Upper lobe of left lung (tissue), 6 donors: ENCODE results near the gene TMEM175. TPM values are rescaled to one million over a fixed set of nuclear protein-coding genes. Genes with fewer than 3 reads are reported as not detected.
A peak's percentile ranks its signal among the peaks of the same experiment; 100 is the strongest.

Source experiments
- ATAC-seq, 2 donors: fragments of 200-7000 bp; cut with Tn5 transposase; one replicate each; pipeline ENCODE4 v1.9.1; 2022; ENCODE audit warnings: mild to moderate bottlenecking in 2 of 2, moderate library complexity in 2 of 2; ENCODE audit not compliant: low FRiP score in 2 of 2
- DNase-seq, 2 donors: peaks; one replicate each; pipeline ENCODE4 v3.0.0-alpha.2; 2019 to 2020
- H3K27ac ChIP-seq, 4 donors: fragments of 200-600 bp; sonication (generic); one replicate each; pipeline ENCODE4 v1.5.1; 2016 to 2019
- H3K27me3 ChIP-seq, 4 donors: fragments of 200-600 bp; sonication (generic); one replicate each; pipeline ENCODE4 v1.5.1; 2017 to 2019
- H3K36me3 ChIP-seq, 4 donors: fragments of 200-600 bp; sonication (generic); one replicate each; pipeline ENCODE4 v1.5.1; 2016 to 2019
- H3K4me1 ChIP-seq, 4 donors: fragments of 200-600 bp; sonication (generic); one replicate each; pipeline ENCODE4 v1.5.1; 2018 to 2019
- H3K4me3 ChIP-seq, 4 donors: fragments of 200-600 bp; sonication (generic); one replicate each; pipeline ENCODE4 v1.5.1; 2017 to 2019; ENCODE audit warnings: mild to moderate bottlenecking in 2 of 4, moderate library complexity in 1 of 4
- H3K9me3 ChIP-seq, 4 donors: fragments of 200-600 bp; sonication (generic); one replicate each; pipeline ENCODE4 v1.5.1; 2018 to 2019
- EP300 ChIP-seq, 4 donors: sonication (generic); formaldehyde crosslinking; IDR thresholded peaks; one replicate each; pipeline ENCODE4 v1.5.1; 2017; ENCODE audit warnings: antibody characterized with exemption in 4 of 4, control low read depth in 2 of 4
- POLR2A ChIP-seq, 4 donors: fragments of 450-650 bp; IDR thresholded peaks; one replicate each; pipeline ENCODE4 v1.5.1; 2016 to 2017; ENCODE audit warnings: antibody characterized with exemption in 4 of 4, mild to moderate bottlenecking in 2 of 4
- POLR2AphosphoS5 ChIP-seq, 2 donors: sonication (generic); formaldehyde crosslinking; IDR thresholded peaks; one replicate each; pipeline ENCODE4 v1.5.1; 2017; ENCODE audit warnings: antibody characterized with exemption in 2 of 2
- WGBS, 2 donors: methylation state at CpG; one replicate each; pipeline ENCODE4 v1.1.5; 2017 to 2018; 5-methylcytosine and 5-hydroxymethylcytosine counted together
- total RNA-seq, 6 donors: library from RNA; depleted of rRNA in 4 of 6; stranded (reverse); fragments of >200 nt in 4 of 6; gene quantifications; one replicate each; pipeline versions ENCODE4 v1.1.0 to v1.2.1, GENCODE V29; 2016 to 2021
- TF ChIP-seq, protein P1 (sequence below), 6 experiments: fragments of 450-650 bp in 4 of 6; fragments of 200-600 bp in 2 of 6; sonication (generic) in 2 of 6; IDR thresholded peaks; one replicate each; pipeline ENCODE4 v1.5.1; 2016 to 2019; ENCODE audit warnings: antibody characterized with exemption in 6 of 6
- donor health status: DM: no; HTN: no; CAD: no; lungs with moderate emphysema.
- donor health status: DM: no; HTN: yes; CAD: no; lungs with severe emphysema.

The TMEM175 gene
- total RNA-seq, 6 donors from 2014 or later = 24.6 to 126 (median 41.8) TPM

DNA sequence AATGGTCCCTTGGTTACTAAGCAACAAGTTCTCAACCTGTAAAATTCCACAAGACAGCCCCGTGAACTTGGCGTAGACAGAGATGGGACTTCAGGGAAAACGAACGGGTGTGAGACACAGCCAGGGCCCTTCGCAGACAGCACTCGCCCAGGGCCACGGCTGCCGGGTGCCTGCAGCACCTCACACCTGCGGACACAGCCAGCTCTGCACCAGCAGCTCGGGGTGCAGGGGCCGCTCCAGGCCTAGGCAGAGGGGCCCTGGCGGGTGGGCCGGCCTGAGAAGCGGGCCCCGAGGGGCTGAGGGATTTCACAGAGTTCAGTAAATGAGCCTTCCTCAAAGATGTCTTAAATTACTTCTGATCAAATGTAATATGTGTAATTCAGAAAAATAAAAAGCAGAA lies 34.1 kb upstream of the TMEM175 start:
- Histone ChIP-seq H3K27me3 (no peaks in the 10 kb centered on the region), H3K4me3 (no peak overlapping the region), H3K9me3 (no peaks in the 10 kb centered on the region), H3K36me3 (peaks cover 12 to 84% (median 58%) of the 10 kb centered on the region in 4 donors), H3K4me1 (peaks cover 0 to 9% (median 3%) of the 10 kb centered on the region in 4 donors), H3K27ac (no peak overlapping the region)
- no peak for ATAC-seq
- TF ChIP-seq EP300 (IDR thresholded peaks at IDR 0.05) (no peak), POLR2AphosphoS5 (IDR thresholded peaks at IDR 0.05) (no peak), POLR2A (IDR thresholded peaks at IDR 0.05) (no peak)
- TF ChIP-seq, protein P1, sequence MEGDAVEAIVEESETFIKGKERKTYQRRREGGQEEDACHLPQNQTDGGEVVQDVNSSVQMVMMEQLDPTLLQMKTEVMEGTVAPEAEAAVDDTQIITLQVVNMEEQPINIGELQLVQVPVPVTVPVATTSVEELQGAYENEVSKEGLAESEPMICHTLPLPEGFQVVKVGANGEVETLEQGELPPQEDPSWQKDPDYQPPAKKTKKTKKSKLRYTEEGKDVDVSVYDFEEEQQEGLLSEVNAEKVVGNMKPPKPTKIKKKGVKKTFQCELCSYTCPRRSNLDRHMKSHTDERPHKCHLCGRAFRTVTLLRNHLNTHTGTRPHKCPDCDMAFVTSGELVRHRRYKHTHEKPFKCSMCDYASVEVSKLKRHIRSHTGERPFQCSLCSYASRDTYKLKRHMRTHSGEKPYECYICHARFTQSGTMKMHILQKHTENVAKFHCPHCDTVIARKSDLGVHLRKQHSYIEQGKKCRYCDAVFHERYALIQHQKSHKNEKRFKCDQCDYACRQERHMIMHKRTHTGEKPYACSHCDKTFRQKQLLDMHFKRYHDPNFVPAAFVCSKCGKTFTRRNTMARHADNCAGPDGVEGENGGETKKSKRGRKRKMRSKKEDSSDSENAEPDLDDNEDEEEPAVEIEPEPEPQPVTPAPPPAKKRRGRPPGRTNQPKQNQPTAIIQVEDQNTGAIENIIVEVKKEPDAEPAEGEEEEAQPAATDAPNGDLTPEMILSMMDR (IDR thresholded peaks at IDR 0.05) = no peak
- 95 to 97% methylated on average over 15 of the region's 15 CpGs for WGBS, 2 donors
- DNase-seq = no peak

- DNase-seq (no peak), ATAC-seq (no peak)
- Histone ChIP-seq H3K4me1 (peaks cover 0 to 9% (median 3%) of the 10 kb centered on the region in 4 donors), H3K27me3 (no peaks in the 10 kb centered on the region), H3K27ac (no peak overlapping the region), H3K36me3 (peaks cover 16 to 84% (median 58%) of the 10 kb centered on the region in 4 donors), H3K4me3 (no peak overlapping the region), H3K9me3 (no peaks in the 10 kb centered on the region)
- WGBS, 2 donors = 85 to 91% methylated on average over 27 of the region's 27 CpGs
- no peak for TF ChIP-seq POLR2A (IDR thresholded peaks at IDR 0.05)
- TF ChIP-seq POLR2AphosphoS5 (IDR thresholded peaks at IDR 0.05) = no peak
- TF ChIP-seq, protein P1 (IDR thresholded peaks at IDR 0.05) = no peak
- no peak for TF ChIP-seq EP300 (IDR thresholded peaks at IDR 0.05)
These were observed 33.2 kb upstream of the TMEM175 start for GRCh38 chr4:898869-899555.

- no peak overlapping the region for H3K4me3 ChIP-seq
- H3K4me1 ChIP-seq = peaks cover 0 to 9% (median 3%) of the 10 kb centered on the region in 4 donors
- DNase-seq (no peak), ATAC-seq (no peak)
- H3K27ac ChIP-seq = no peak overlapping the region
- H3K27me3 ChIP-seq = no peaks in the 10 kb centered on the region
- TF ChIP-seq POLR2AphosphoS5 (IDR thresholded peaks at IDR 0.05) = no peak
- TF ChIP-seq, protein P1 (IDR thresholded peaks at IDR 0.05) = no peak
- no peak for TF ChIP-seq POLR2A (IDR thresholded peaks at IDR 0.05)
- no peak for TF ChIP-seq EP300 (IDR thresholded peaks at IDR 0.05)
- no peaks in the 10 kb centered on the region for H3K9me3 ChIP-seq
- H3K36me3 ChIP-seq = peaks cover 16 to 83% (median 58%) of the 10 kb centered on the region in 4 donors
- WGBS, 2 donors = 68 to 69% methylated on average over 7 to 11 of the region's 12 CpGs
These were observed 32.7 kb upstream of the TMEM175 start for GRCh38 chr4:899556-899906.

DNA sequence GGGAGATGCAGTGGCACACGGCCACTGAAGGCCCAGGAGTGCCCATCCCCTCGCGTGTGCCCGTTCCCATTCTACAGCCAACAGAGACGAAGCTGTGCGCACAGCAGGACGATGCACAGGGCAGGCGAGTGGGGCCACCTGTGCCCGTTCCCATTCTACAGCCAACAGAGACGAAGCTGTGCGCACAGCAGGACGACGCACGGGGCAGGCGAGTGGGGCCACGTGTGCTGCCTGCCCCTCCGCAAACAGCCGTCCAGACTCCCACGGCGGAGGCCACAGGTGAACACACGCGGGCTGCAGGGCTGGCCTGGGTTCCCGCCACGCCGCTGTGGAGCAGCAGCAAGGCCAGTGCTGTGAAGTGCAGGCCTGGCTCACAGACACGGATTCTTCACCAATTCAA lies 32.2 kb upstream of the TMEM175 start:
- Histone ChIP-seq H3K27ac (no peak overlapping the region), H3K36me3 (peaks cover 16 to 86% (median 58%) of the 10 kb centered on the region in 4 donors), H3K4me1 (peaks cover 0 to 9% (median 3%) of the 10 kb centered on the region in 4 donors), H3K4me3 (no peak overlapping the region), H3K9me3 (no peaks in the 10 kb centered on the region), H3K27me3 (no peaks in the 10 kb centered on the region)
- no peak for TF ChIP-seq EP300 (IDR thresholded peaks at IDR 0.05)
- TF ChIP-seq, protein P1 (IDR thresholded peaks at IDR 0.05) = no peak
- no peak for TF ChIP-seq POLR2AphosphoS5 (IDR thresholded peaks at IDR 0.05)
- no peak for TF ChIP-seq POLR2A (IDR thresholded peaks at IDR 0.05)
- 95% methylated on average over 21 to 26 of the region's 26 CpGs for WGBS, 2 donors
- ATAC-seq = no peak
- peak in 1 of 2 donors; percentile 60 for DNase-seq

- Histone ChIP-seq H3K4me1 (peaks cover 0 to 9% (median 3%) of the 10 kb centered on the region in 4 donors), H3K36me3 (peaks cover 16 to 80% (median 51%) of the 10 kb centered on the region in 4 donors), H3K27me3 (no peaks in the 10 kb centered on the region), H3K27ac (no peak overlapping the region), H3K4me3 (no peak overlapping the region), H3K9me3 (no peaks in the 10 kb centered on the region)
- TF ChIP-seq, protein P1 (IDR thresholded peaks at IDR 0.05) = no peak
- TF ChIP-seq EP300 (IDR thresholded peaks at IDR 0.05) = no peak
- TF ChIP-seq POLR2AphosphoS5 (IDR thresholded peaks at IDR 0.05) = no peak
- DNase-seq (no peak), ATAC-seq (no peak)
- 94 to 97% methylated on average over 6 of the region's 6 CpGs for WGBS, 2 donors
These were observed 31.5 kb upstream of the TMEM175 start for GRCh38 chr4:900721-901120.
